Neural progenitor cell (in vitro differentiated cells): ENCODE data around the gene SDR39U1. TPM values are rescaled to one million over a fixed set of nuclear protein-coding genes. Genes with fewer than 3 reads are reported as not detected.

Experiments
- DNase-seq: peaks from one replicate; pipeline ENCODE4 v3.0.0-alpha.2; 2016; ENCODE audit warnings: low spot score
- H2AFZ ChIP-seq: fragments of 200-600 bp; sonication (generic); replicated peaks from 2 replicates; pipeline ENCODE4 v1.6.1; 2016; ENCODE audit warnings: antibody characterized with exemption
- H3F3A ChIP-seq: fragments of 200-600 bp; sonication (generic); 2 replicates; pipeline ENCODE4 v1.6.1; 2016; ENCODE audit warnings: antibody characterized with exemption, low read depth
- H3K27ac ChIP-seq: fragments of 200-600 bp; sonication (generic); 2 replicates; pipeline ENCODE4 v1.5.1; 2016; ENCODE audit warnings: mild to moderate bottlenecking
- H3K27me3 ChIP-seq: fragments of 200-600 bp; sonication (generic); 2 replicates; pipeline ENCODE4 v1.6.1; 2016; ENCODE audit warnings: mild to moderate bottlenecking, moderate library complexity
- H3K36me3 ChIP-seq: fragments of 200-600 bp; sonication (generic); 2 replicates; pipeline ENCODE4 v1.5.1; 2016
- H3K4me1 ChIP-seq: fragments of 200-600 bp; sonication (generic); 2 replicates; pipeline ENCODE4 v1.6.1; 2016; ENCODE audit warnings: mixed run types
- H3K4me2 ChIP-seq: fragments of 200-600 bp; sonication (generic); 2 replicates; pipeline ENCODE4 v1.6.1; 2016
- H3K4me3 ChIP-seq: fragments of 200-600 bp; sonication (generic); 2 replicates; pipeline ENCODE4 v1.5.1; 2016
- H3K79me2 ChIP-seq: fragments of 200-600 bp; sonication (generic); 2 replicates; pipeline ENCODE4 v1.6.1; 2016; ENCODE audit warnings: low read depth
- H3K9ac ChIP-seq: fragments of 200-600 bp; sonication (generic); 2 replicates; pipeline ENCODE4 v1.6.1; 2016
- H3K9me3 ChIP-seq: fragments of 200-600 bp; sonication (generic); 2 replicates; pipeline ENCODE4 v1.5.1; 2016; ENCODE audit warnings: low read depth
- H4K20me1 ChIP-seq: fragments of 200-600 bp; sonication (generic); 2 replicates; pipeline ENCODE4 v1.6.1; 2016; ENCODE audit warnings: low read depth
- H3K27ac Mint-ChIP-seq: 3 replicates; pipeline ENCODE4 v1.8.0; 2021; ENCODE audit warnings: mixed read lengths
- H3K27me3 Mint-ChIP-seq: 2 replicates; pipeline ENCODE4 v1.8.0; 2022; ENCODE audit warnings: low read depth, mild to moderate bottlenecking, inconsistent platforms, moderate library complexity, mixed read lengths; ENCODE audit not compliant: insufficient read depth
- H3K36me3 Mint-ChIP-seq: 3 replicates; pipeline ENCODE4 v1.8.0; 2021; ENCODE audit warnings: mixed read lengths
- H3K4me1 Mint-ChIP-seq: 3 replicates; pipeline ENCODE4 v1.8.0; 2021; ENCODE audit warnings: mixed read lengths
- H3K4me3 Mint-ChIP-seq: 3 replicates; pipeline ENCODE4 v1.8.0; 2021; ENCODE audit warnings: mild to moderate bottlenecking, moderate library complexity, mixed read lengths
- H3K9me3 Mint-ChIP-seq: 3 replicates; pipeline ENCODE4 v1.8.0; 2020; ENCODE audit warnings: mixed read lengths
- CTCF ChIP-seq: fragments of 200-600 bp; sonication (generic); IDR thresholded peaks from 2 replicates; pipeline ENCODE4 v1.5.1; 2017; ENCODE audit warnings: antibody characterized with exemption, mild to moderate bottlenecking
- EZH2 ChIP-seq: fragments of 200-600 bp; sonication (generic); IDR thresholded peaks from 2 replicates; pipeline ENCODE4 v1.6.1; 2017; ENCODE audit warnings: antibody characterized with exemption, mild to moderate bottlenecking, moderate library complexity
- EZH2phosphoT487 ChIP-seq: fragments of 200-600 bp; sonication (generic); IDR thresholded peaks from 2 replicates; pipeline ENCODE4 v1.6.1; 2017; ENCODE audit warnings: antibody characterized with exemption
- total RNA-seq: library from RNA; depleted of rRNA; stranded (reverse); fragments of >200 nt; gene quantifications from 2 replicates; pipeline ENCODE4 v1.2.3, GENCODE V29; 2015; ENCODE audit warnings: low replicate concordance

SDR39U1 gene
- total RNA-seq, 1 donor from 2014 or later: 19.0 TPM

- no peak overlapping the region for H2AFZ ChIP-seq
- H4K20me1 ChIP-seq: peaks cover 8% of the 10 kb centered on the region
- no peak for DNase-seq
- no peak overlapping the region for H3K27ac Mint-ChIP-seq
- peaks cover 3% of the 10 kb centered on the region for H3K4me1 Mint-ChIP-seq
- H3K27ac ChIP-seq: no peak overlapping the region
- H3K27me3 Mint-ChIP-seq: peaks cover 8% of the 10 kb centered on the region
- H3K79me2 ChIP-seq: no peaks in the 10 kb centered on the region
- no peak overlapping the region for H3K4me2 ChIP-seq
- H3K9ac ChIP-seq: no peak overlapping the region
- no peaks in the 10 kb centered on the region for H3K9me3 Mint-ChIP-seq
- peaks cover 4% of the 10 kb centered on the region for H3K27me3 ChIP-seq
- no peaks in the 10 kb centered on the region for H3F3A ChIP-seq
- H3K9me3 ChIP-seq: no peaks in the 10 kb centered on the region
- H3K36me3 ChIP-seq: no peaks in the 10 kb centered on the region
- no peak overlapping the region for H3K4me3 ChIP-seq
- peak overlapping the region; percentile 18 for H3K4me3 Mint-ChIP-seq
- TF ChIP-seq EZH2phosphoT487 (no peak), CTCF (no peak), EZH2 (no peak)
- no peaks in the 10 kb centered on the region for H3K4me1 ChIP-seq
- H3K36me3 Mint-ChIP-seq: peaks cover 6% of the 10 kb centered on the region
Observed at GRCh38 chr14:24414077-24414476, 28.5 kb downstream of the SDR39U1 start.

GRCh38 chr14:24411443-24412389 lies 30.9 kb downstream of the SDR39U1 start:
- no peaks in the 10 kb centered on the region for H3K27me3 ChIP-seq
- no peak overlapping the region for H3K9ac ChIP-seq
- no peak overlapping the region for H3K27ac Mint-ChIP-seq
- H4K20me1 ChIP-seq: peaks cover 4% of the 10 kb centered on the region
- TF ChIP-seq EZH2 (no peak), CTCF (peak; percentile 68)
- no peaks in the 10 kb centered on the region for H3K4me1 ChIP-seq
- H3K9me3 ChIP-seq: no peaks in the 10 kb centered on the region
- no peaks in the 10 kb centered on the region for H3K9me3 Mint-ChIP-seq
- H3K79me2 ChIP-seq: no peaks in the 10 kb centered on the region
- peak; percentile 68 for DNase-seq
- H3K27me3 Mint-ChIP-seq: peaks cover 7% of the 10 kb centered on the region
- no peak overlapping the region for H3K4me3 ChIP-seq
- no peak overlapping the region for H3K4me3 Mint-ChIP-seq
- H3K27ac ChIP-seq: no peak overlapping the region
- H2AFZ ChIP-seq: no peak overlapping the region
- H3K36me3 ChIP-seq: no peaks in the 10 kb centered on the region
- H3K4me1 Mint-ChIP-seq: peaks cover 3% of the 10 kb centered on the region
- no peak overlapping the region for H3K4me2 ChIP-seq
- H3K36me3 Mint-ChIP-seq: peaks cover 6% of the 10 kb centered on the region
- no peaks in the 10 kb centered on the region for H3F3A ChIP-seq

- no peak for TF ChIP-seq CTCF
- TF ChIP-seq EZH2phosphoT487: no peak
- no peak for TF ChIP-seq EZH2
- Histone ChIP-seq H2AFZ (no peak overlapping the region), H3K36me3 (no peaks in the 10 kb centered on the region), H3K27ac (no peak overlapping the region), H4K20me1 (peaks cover 4% of the 10 kb centered on the region), H3K27me3 (no peaks in the 10 kb centered on the region), H3K4me1 (no peaks in the 10 kb centered on the region), H3K4me3 (no peak overlapping the region), H3F3A (no peaks in the 10 kb centered on the region), H3K9ac (no peak overlapping the region), H3K9me3 (no peaks in the 10 kb centered on the region), H3K79me2 (peaks cover 6% of the 10 kb centered on the region), H3K4me2 (no peak overlapping the region)
- Mint-ChIP-seq H3K36me3 (peaks cover 6% of the 10 kb centered on the region), H3K9me3 (peaks cover 3% of the 10 kb centered on the region), H3K27me3 (peaks cover 4% of the 10 kb centered on the region), H3K27ac (no peak overlapping the region), H3K4me3 (no peak overlapping the region), H3K4me1 (peaks cover 3% of the 10 kb centered on the region)
- DNase-seq: no peak
Observed at GRCh38 chr14:24409956-24410355, 32.6 kb downstream of the SDR39U1 start.
